WTC11 (cell line): ENCODE measurements around the gene TSC1.

Experiments
- ATF3 ChIP-seq: sonication (generic); formaldehyde crosslinking; conservative IDR thresholded peaks from 2 replicates; pipeline ENCODE4 v1.8.1; 2022; ENCODE audit warnings: mild to moderate bottlenecking, missing genetic modification reagents
- CREB1 ChIP-seq: sonication (generic); formaldehyde crosslinking; IDR thresholded peaks from 2 replicates; pipeline ENCODE4 v1.8.0; 2023; ENCODE audit warnings: mild to moderate bottlenecking, missing genetic modification reagents
- CTCF ChIP-seq: fragments of 200-600 bp; IDR thresholded peaks from 2 replicates; pipeline ENCODE4 v1.8.0; 2022; ENCODE audit warnings: antibody characterized with exemption
- TF ChIP-seq, protein P1 (sequence below): sonication (generic); formaldehyde crosslinking; IDR thresholded peaks from 2 replicates; pipeline ENCODE4 v1.8.1; 2022; ENCODE audit warnings: mild to moderate bottlenecking, missing genetic modification reagents, moderate library complexity, borderline replicate concordance
- TF ChIP-seq, protein P2 (sequence below): sonication (generic); formaldehyde crosslinking; IDR thresholded peaks from 2 replicates; pipeline ENCODE4 v1.8.1; 2022; ENCODE audit warnings: mild to moderate bottlenecking, moderate library complexity, missing genetic modification reagents

- TF ChIP-seq, protein P1, sequence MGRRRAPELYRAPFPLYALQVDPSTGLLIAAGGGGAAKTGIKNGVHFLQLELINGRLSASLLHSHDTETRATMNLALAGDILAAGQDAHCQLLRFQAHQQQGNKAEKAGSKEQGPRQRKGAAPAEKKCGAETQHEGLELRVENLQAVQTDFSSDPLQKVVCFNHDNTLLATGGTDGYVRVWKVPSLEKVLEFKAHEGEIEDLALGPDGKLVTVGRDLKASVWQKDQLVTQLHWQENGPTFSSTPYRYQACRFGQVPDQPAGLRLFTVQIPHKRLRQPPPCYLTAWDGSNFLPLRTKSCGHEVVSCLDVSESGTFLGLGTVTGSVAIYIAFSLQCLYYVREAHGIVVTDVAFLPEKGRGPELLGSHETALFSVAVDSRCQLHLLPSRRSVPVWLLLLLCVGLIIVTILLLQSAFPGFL (CRISPR knock-in tag): no peak
- TF ChIP-seq ATF3 (CRISPR knock-in tag): no peak
- TF ChIP-seq, protein P2, sequence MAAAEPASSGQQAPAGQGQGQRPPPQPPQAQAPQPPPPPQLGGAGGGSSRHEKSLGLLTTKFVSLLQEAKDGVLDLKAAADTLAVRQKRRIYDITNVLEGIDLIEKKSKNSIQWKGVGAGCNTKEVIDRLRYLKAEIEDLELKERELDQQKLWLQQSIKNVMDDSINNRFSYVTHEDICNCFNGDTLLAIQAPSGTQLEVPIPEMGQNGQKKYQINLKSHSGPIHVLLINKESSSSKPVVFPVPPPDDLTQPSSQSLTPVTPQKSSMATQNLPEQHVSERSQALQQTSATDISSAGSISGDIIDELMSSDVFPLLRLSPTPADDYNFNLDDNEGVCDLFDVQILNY (CRISPR knock-in tag): no peak
- TF ChIP-seq CTCF: no peak
- TF ChIP-seq CREB1: no peak
Measured at GRCh38 chr9:132883349-132884294, 60.8 kb downstream of the TSC1 start.
